H1 (cell line): ENCODE results near the gene CLIP3. TPM values are rescaled to one million over a fixed set of nuclear protein-coding genes. Genes with fewer than 3 reads are reported as not detected.
A peak's percentile ranks its signal among the peaks of the same experiment; 100 is the strongest.

Experiments
- ATF2 ChIP-seq: IDR thresholded peaks from 2 replicates; pipeline ENCODE4 v1.6.1; 2012; ENCODE audit warnings: low read length, inconsistent platforms
- E2F6 ChIP-seq: IDR thresholded peaks from 2 replicates; pipeline ENCODE4 v1.6.1; 2012; ENCODE audit warnings: inconsistent platforms
- GABPA ChIP-seq: IDR thresholded peaks from 2 replicates; pipeline ENCODE4 v1.6.1; 2011; ENCODE audit warnings: mild to moderate bottlenecking, low read length, moderate library complexity, borderline replicate concordance; ENCODE audit not compliant: insufficient read depth
- HDAC2 ChIP-seq, 2 experiments: fragments of 300-600 bp in 1 of 2; sonication (generic) in 1 of 2; IDR thresholded peaks; 2 replicates each; pipeline ENCODE4 v1.6.1; 2011 to 2012; ENCODE audit warnings: low read depth in 2 of 2, low read length in 2 of 2, mild to moderate bottlenecking in 2 of 2, moderate library complexity in 2 of 2, borderline replicate concordance in 1 of 2, inconsistent platforms in 1 of 2
- JUN ChIP-seq: IDR thresholded peaks from 2 replicates; pipeline ENCODE4 v1.6.1; 2011; ENCODE audit warnings: low read depth, mild to moderate bottlenecking, improper control_type of control experiment, low read length
- JUND ChIP-seq: IDR thresholded peaks from 2 replicates; pipeline ENCODE4 v1.6.1; 2011; ENCODE audit warnings: mild to moderate bottlenecking, improper control_type of control experiment, low read length
- NANOG ChIP-seq: IDR thresholded peaks from 2 replicates; pipeline ENCODE4 v1.6.1; 2011; ENCODE audit warnings: low read length, low read depth, mild to moderate bottlenecking, inconsistent platforms; ENCODE audit not compliant: insufficient read depth, poor library complexity, severe bottlenecking
- POLR2AphosphoS5 ChIP-seq: IDR thresholded peaks from 2 replicates; pipeline ENCODE4 v1.6.1; 2011; ENCODE audit warnings: low read depth, low read length
- RFX5 ChIP-seq: IDR thresholded peaks from 2 replicates; pipeline ENCODE4 v1.6.1; 2011; ENCODE audit warnings: low read depth, low read length, improper control_type of control experiment, borderline replicate concordance
- SIN3A ChIP-seq, 2 experiments: IDR thresholded peaks in 1 of 2; conservative IDR thresholded peaks in 1 of 2; 2 replicates each; pipeline ENCODE4 v1.6.1; 2011 to 2012; ENCODE audit warnings: low read length in 2 of 2, improper control_type of control experiment in 1 of 2, low read depth in 1 of 2, mild to moderate bottlenecking in 1 of 2
- SP2 ChIP-seq: IDR thresholded peaks from 2 replicates; pipeline ENCODE4 v1.6.1; 2012; ENCODE audit warnings: mild to moderate bottlenecking, low read length, inconsistent platforms
- YY1 ChIP-seq: IDR thresholded peaks from 2 replicates; pipeline ENCODE4 v1.6.1; 2011; ENCODE audit warnings: low read depth, mild to moderate bottlenecking, low read length
- polyA plus RNA-seq, 7 experiments: library from polyadenylated mRNA; depleted of rRNA in 3 of 7; stranded (reverse) in 5 of 7; unstranded in 2 of 7; fragments of >200 nt in 5 of 7; fragments of 200-250 nt in 2 of 7; gene quantifications; 1 replicate in 5 of 7; 2 replicates in 1 of 7; 4 replicates in 1 of 7; pipeline versions ENCODE4 v1.2.1 to v1.2.3, GENCODE V29; 2011 to 2013; ENCODE audit warnings: missing spikeins in 2 of 7, mixed read lengths in 2 of 7
- total RNA-seq: library from RNA; stranded (reverse); fragmentation: NEBNext Ultra II Directional; extraction: Animal tissue kit (Norgen Biotek cat#: 25700); gene quantifications from 2 replicates; pipeline ENCODE4 v1.2.1, GENCODE V29; 2021

The CLIP3 gene
- total and polyA plus RNA-seq, 2 of the 8 experiments (the other 6 are each of a cell fraction or from before 2014, with no cell fraction given) = 5.9 to 21.7 TPM

- TF ChIP-seq ATF2 = no peak
- no peak for TF ChIP-seq HDAC2 (IDR thresholded peaks at IDR 0.05; ENCODE audit: borderline replicate concordance in 1 of 2, low read depth in 2 of 2, low read length in 2 of 2)
- no peak for TF ChIP-seq YY1
- no peak for TF ChIP-seq NANOG
- no peak for TF ChIP-seq JUN
- TF ChIP-seq JUND = no peak
- TF ChIP-seq POLR2AphosphoS5 = no peak
- no peak for TF ChIP-seq RFX5
- TF ChIP-seq GABPA = no peak
- peak in 1 of 2 experiments; percentile 37; a peak in 1 of 4 replicates for TF ChIP-seq SIN3A (conservative IDR thresholded peaks at IDR 0.05 in 1 of 2, IDR thresholded peaks at IDR 0.05 in 1 of 2; ENCODE audit: low read depth in 1 of 2, low read length in 2 of 2)
- TF ChIP-seq E2F6 = no peak
- TF ChIP-seq SP2 = no peak
These were observed 19.0 kb upstream of the CLIP3 start (continued) for GRCh38 chr19:36051637-36052036.
